ENCODE measurements around the gene CLSTN1. TPM values are rescaled to one million over a fixed set of nuclear protein-coding genes. Genes with fewer than 3 reads are reported as not detected.
"Not testable (repeated sequence)": the region's sequence is repeated elsewhere in the genome, so short reads cannot be mapped to it uniquely, and the experiment has no call there.

CLSTN1 gene
- polyA plus RNA-seq, 3 donors: 5.2 to 25.2 (median 5.3) TPM

GRCh38 chr1:9793291-9793690 is 30.5 kb downstream of the CLSTN1 start:
- Mint-ChIP-seq H3K36me3 (peaks cover 0 to 11% of the 10 kb centered on the region in 2 donors), H3K27ac (no peak overlapping the region), H3K4me1 (peaks cover 19% of the 10 kb centered on the region), H3K9me3 (peaks cover 0 to 4% (median 0%) of the 10 kb centered on the region in 7 donors), H3K27me3 (ENCODE audit: low read depth in 3 of 3) (peaks cover 0 to 5% (median 2%) of the 10 kb centered on the region in 3 donors), H3K4me3 (no peak overlapping the region)
- no peak overlapping the region for H3K4me3 ChIP-seq (replicated peaks in 1 of 3; ENCODE audit: low read depth in 2 of 3, low read length in 3 of 3)
- no peaks in the 10 kb centered on the region for H3K27me3 ChIP-seq (ENCODE audit: control insufficient read depth in 2 of 2, insufficient read depth in 2 of 2, low read length in 2 of 2)
- no peak overlapping the region for H2AFZ ChIP-seq (ENCODE audit: insufficient read depth, low read depth, low read length, poor library complexity, severe bottlenecking)
- H3K9ac ChIP-seq (ENCODE audit: insufficient read depth, low read length, poor library complexity, severe bottlenecking): no peak overlapping the region
- no peaks in the 10 kb centered on the region for H3K36me3 ChIP-seq (replicated peaks in 1 of 2; ENCODE audit: control insufficient read depth in 1 of 2, insufficient read depth in 2 of 2, low read length in 2 of 2)
- no peak overlapping the region for H3K27ac ChIP-seq (ENCODE audit: low read depth in 1 of 2, low read length in 2 of 2)
- H3K4me2 ChIP-seq (replicated peaks; ENCODE audit: extremely low read depth, low read length, poor library complexity, severe bottlenecking): no peak overlapping the region
- intact Hi-C loops (cut with micrococcal nuclease): no loop called here
- H3K79me2 ChIP-seq (ENCODE audit: insufficient read depth, low read length): peaks cover 83% of the 10 kb centered on the region
- H3K4me1 ChIP-seq (ENCODE audit: control insufficient read depth in 1 of 2, insufficient read depth in 2 of 2, low read length in 2 of 2): peaks cover 0 to under 1% of the 10 kb centered on the region in 2 donors
- peaks cover 49% of the 10 kb centered on the region for H4K20me1 ChIP-seq (ENCODE audit: insufficient read depth, low read length)
- no peak for DNase-seq
- H3K9me3 ChIP-seq (replicated peaks in 1 of 2; ENCODE audit: control insufficient read depth in 1 of 2, insufficient read depth in 1 of 2, low read length in 2 of 2): no peaks in the 10 kb centered on the region
- WGBS (ENCODE audit: insufficient coverage): 95% methylated on average over 8 of the region's 15 CpGs
- TF ChIP-seq CTCF (IDR thresholded peaks at IDR 0.05): no peak

GRCh38 chr1:9792156-9793042 is 31.4 kb downstream of the CLSTN1 start:
- no peaks in the 10 kb centered on the region for H3K36me3 ChIP-seq (replicated peaks in 1 of 2; ENCODE audit: control insufficient read depth in 1 of 2, insufficient read depth in 2 of 2, low read length in 2 of 2)
- intact Hi-C loops (cut with micrococcal nuclease): no loop called here
- peaks cover 18% of the 10 kb centered on the region for H3K4me1 Mint-ChIP-seq
- H3K4me1 ChIP-seq (ENCODE audit: control insufficient read depth in 1 of 2, insufficient read depth in 2 of 2, low read length in 2 of 2): peaks cover 7 to 8% of the 10 kb centered on the region in 2 donors
- 90% methylated on average over 2 of the region's 14 CpGs for WGBS (ENCODE audit: insufficient coverage)
- no peaks in the 10 kb centered on the region for H3K9me3 ChIP-seq (replicated peaks in 1 of 2; ENCODE audit: control insufficient read depth in 1 of 2, insufficient read depth in 1 of 2, low read length in 2 of 2)
- no peaks in the 10 kb centered on the region for H3K27me3 ChIP-seq (ENCODE audit: control insufficient read depth in 2 of 2, insufficient read depth in 2 of 2, low read length in 2 of 2)
- H3K36me3 Mint-ChIP-seq: peaks cover 0 to 11% of the 10 kb centered on the region in 2 donors
- no peak overlapping the region for H2AFZ ChIP-seq (ENCODE audit: insufficient read depth, low read depth, low read length, poor library complexity, severe bottlenecking)
- H3K27me3 Mint-ChIP-seq (ENCODE audit: low read depth in 3 of 3): peaks cover 0 to 5% (median 2%) of the 10 kb centered on the region in 3 donors
- no peak overlapping the region for H3K27ac ChIP-seq (ENCODE audit: low read depth in 1 of 2, low read length in 2 of 2)
- peaks cover 42% of the 10 kb centered on the region for H4K20me1 ChIP-seq (ENCODE audit: insufficient read depth, low read length)
- no peak overlapping the region for H3K4me3 Mint-ChIP-seq
- TF ChIP-seq CTCF (IDR thresholded peaks at IDR 0.05): no peak
- peaks cover 0 to 4% (median 0%) of the 10 kb centered on the region in 7 donors for H3K9me3 Mint-ChIP-seq
- peak overlapping the region in 1 of 7 donors; percentile 65 for H3K27ac Mint-ChIP-seq
- no peak overlapping the region for H3K4me3 ChIP-seq (replicated peaks in 1 of 3; ENCODE audit: low read depth in 2 of 3, low read length in 3 of 3)
- DNase-seq: no peak
- peaks cover 82% of the 10 kb centered on the region for H3K79me2 ChIP-seq (ENCODE audit: insufficient read depth, low read length)
- no peak overlapping the region for H3K4me2 ChIP-seq (replicated peaks; ENCODE audit: extremely low read depth, low read length, poor library complexity, severe bottlenecking)
- no peak overlapping the region for H3K9ac ChIP-seq (ENCODE audit: insufficient read depth, low read length, poor library complexity, severe bottlenecking)

GRCh38 chr1:9789700-9790099 is 34.1 kb downstream of the CLSTN1 start:
- no CpG with 5 or more reads among the region's 4 CpGs for WGBS (ENCODE audit: insufficient coverage)
- intact Hi-C loops (cut with micrococcal nuclease); H3K9me3 Mint-ChIP-seq; H3K9me3 ChIP-seq (replicated peaks in 1 of 2; ENCODE audit: control insufficient read depth in 1 of 2, insufficient read depth in 1 of 2, low read length in 2 of 2); DNase-seq; H3K27ac Mint-ChIP-seq; H3K36me3 ChIP-seq (replicated peaks in 1 of 2; ENCODE audit: control insufficient read depth in 1 of 2, insufficient read depth in 2 of 2, low read length in 2 of 2); H3K27me3 ChIP-seq (ENCODE audit: control insufficient read depth in 2 of 2, insufficient read depth in 2 of 2, low read length in 2 of 2); H3K4me2 ChIP-seq (replicated peaks; ENCODE audit: extremely low read depth, low read length, poor library complexity, severe bottlenecking); H3K4me3 Mint-ChIP-seq; H3K4me3 ChIP-seq (replicated peaks in 1 of 3; ENCODE audit: low read depth in 2 of 3, low read length in 3 of 3); H3K9ac ChIP-seq (ENCODE audit: insufficient read depth, low read length, poor library complexity, severe bottlenecking); H3K27ac ChIP-seq (ENCODE audit: low read depth in 1 of 2, low read length in 2 of 2); H2AFZ ChIP-seq (ENCODE audit: insufficient read depth, low read depth, low read length, poor library complexity, severe bottlenecking); H3K36me3 Mint-ChIP-seq; H3K27me3 Mint-ChIP-seq (ENCODE audit: low read depth in 3 of 3): not testable (repeated sequence)
- Histone ChIP-seq H3K79me2 (ENCODE audit: insufficient read depth, low read length) (peaks cover 79% of the 10 kb centered on the region), H4K20me1 (ENCODE audit: insufficient read depth, low read length) (peaks cover 45% of the 10 kb centered on the region), H3K4me1 (ENCODE audit: control insufficient read depth in 1 of 2, insufficient read depth in 2 of 2, low read length in 2 of 2) (peaks cover 16% of the 10 kb centered on the region in 2 donors)
- peaks cover 26% of the 10 kb centered on the region for H3K4me1 Mint-ChIP-seq

Data from CD14-positive monocyte (primary cell).